ENCODE results near the gene CHKA.

The CHKA gene

GRCh38 chr11:68012843-68013610 lies 108.2 kb downstream of the CHKA start:
- DNase-seq, result no peak

GRCh38 chr11:68012044-68012842 lies 108.9 kb downstream of the CHKA start:
- DNase-seq, result no peak

GRCh38 chr11:68011051-68011943 lies 109.9 kb downstream of the CHKA start:
- no peak for DNase-seq

GRCh38 chr11:68010090-68011041 lies 110.8 kb downstream of the CHKA start, which contains the start of gene ALDH3B1:
TSS of gene ALDH3B1 (plus strand) at chr11:68010327. CDS start at chr11:68015298, 4,971 bp downstream.
- no peak for DNase-seq

GRCh38 chr11:68009391-68010089 lies 111.6 kb downstream of the CHKA start:
- DNase-seq, result no peak

- no peak for DNase-seq
These were observed 112.5 kb downstream of the CHKA start for GRCh38 chr11:68008381-68009337.

- DNase-seq, result no peak
These were observed 113.4 kb downstream of the CHKA start for GRCh38 chr11:68007498-68008380.

GRCh38 chr11:68006606-68007166 lies 114.5 kb downstream of the CHKA start:
- no peak for DNase-seq

- DNase-seq, result no peak
These were observed 116.4 kb downstream of the CHKA start for GRCh38 chr11:68004551-68005335.

- DNase-seq, result peak; percentile 56
These were observed 117.2 kb downstream of the CHKA start, which contains the start of gene UNC93B1 for GRCh38 chr11:68003846-68004550. TSS of gene UNC93B1 (minus strand) at chr11:68004097. CDS start at chr11:68004043, 54 bp downstream.

GRCh38 chr11:68002938-68003845 lies 118.0 kb downstream of the CHKA start:
- DNase-seq, result peak; percentile 50
